NT2/D1 (cell line): ENCODE results near the gene EPC1.

Experiments
- SUZ12 ChIP-seq: IDR thresholded peaks from 2 replicates; pipeline ENCODE4 v1.6.1; 2011; ENCODE audit not compliant: insufficient read length, insufficient read depth; ENCODE audit errors: extremely low read depth
- ZNF274 ChIP-seq: IDR thresholded peaks from 2 replicates; pipeline ENCODE4 v1.6.1; 2011; ENCODE audit warnings: mild to moderate bottlenecking, low read depth, low read length

DNA sequence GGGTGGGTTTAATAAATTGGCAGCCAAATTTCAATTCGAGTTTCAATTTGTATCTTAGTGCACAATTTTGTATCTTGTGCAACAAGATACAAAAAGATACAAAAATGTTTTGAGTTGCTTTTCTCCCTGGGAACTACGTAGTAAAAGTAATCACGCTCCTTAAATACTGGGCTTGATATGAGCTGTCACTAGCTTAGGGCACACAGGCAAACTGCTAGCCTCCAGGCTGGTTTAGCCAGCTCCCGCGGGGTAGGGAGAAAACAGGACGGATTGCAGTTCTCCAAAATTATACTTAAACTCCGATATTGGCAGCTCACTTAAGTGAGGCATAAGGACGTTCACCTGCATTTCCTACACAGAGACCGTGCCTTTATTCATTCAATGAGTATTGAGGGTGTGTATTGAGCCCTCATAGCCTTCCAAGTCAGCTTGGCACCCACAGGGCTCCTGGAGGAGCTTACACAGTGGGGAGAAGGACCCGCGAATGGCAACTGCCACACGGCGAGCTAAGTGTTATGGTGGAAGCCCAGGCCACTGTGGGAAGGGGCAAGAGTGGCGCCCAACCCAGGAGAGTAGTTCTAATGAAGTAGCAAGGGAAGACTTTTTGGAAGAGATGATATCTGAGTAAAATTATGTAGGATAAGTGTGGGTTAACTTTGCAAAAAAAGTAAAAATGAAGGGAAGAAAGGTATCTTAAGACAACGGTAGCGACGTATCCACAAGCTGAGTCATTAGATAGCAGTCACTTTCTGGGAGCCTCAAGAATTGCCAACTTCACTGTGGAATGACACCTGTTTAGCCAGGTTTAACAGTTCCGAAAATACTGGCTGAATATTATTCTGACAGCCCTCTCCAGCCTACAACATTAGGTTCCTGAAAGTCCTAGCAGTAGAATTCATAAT lies 1.6 kb upstream of the EPC1 start:
- TF ChIP-seq SUZ12 (no peak), ZNF274 (no peak)
